Sigmoid colon (tissue), 4 donors: Measurements from ENCODE around the gene SIK2.

Source experiments
- POLR2A ChIP-seq, 2 donors: fragments of 450-650 bp; IDR thresholded peaks; one replicate each; pipeline ENCODE4 v1.6.1; 2016; ENCODE audit warnings: antibody characterized with exemption in 2 of 2, mild to moderate bottlenecking in 2 of 2, moderate library complexity in 2 of 2
- POLR2AphosphoS5 ChIP-seq, 4 donors: sonication (generic); formaldehyde crosslinking; IDR thresholded peaks; one replicate each; pipeline ENCODE4 v1.6.1; 2017; ENCODE audit warnings: antibody characterized with exemption in 4 of 4
- TF ChIP-seq, protein P1 (sequence below), 4 experiments: fragments of 450-650 bp in 3 of 4; fragments of 200-600 bp in 1 of 4; IDR thresholded peaks; one replicate each; pipeline ENCODE4 v1.5.1; 2016 to 2019; ENCODE audit warnings: antibody characterized with exemption in 4 of 4, mild to moderate bottlenecking in 3 of 4, moderate library complexity in 2 of 4

DNA sequence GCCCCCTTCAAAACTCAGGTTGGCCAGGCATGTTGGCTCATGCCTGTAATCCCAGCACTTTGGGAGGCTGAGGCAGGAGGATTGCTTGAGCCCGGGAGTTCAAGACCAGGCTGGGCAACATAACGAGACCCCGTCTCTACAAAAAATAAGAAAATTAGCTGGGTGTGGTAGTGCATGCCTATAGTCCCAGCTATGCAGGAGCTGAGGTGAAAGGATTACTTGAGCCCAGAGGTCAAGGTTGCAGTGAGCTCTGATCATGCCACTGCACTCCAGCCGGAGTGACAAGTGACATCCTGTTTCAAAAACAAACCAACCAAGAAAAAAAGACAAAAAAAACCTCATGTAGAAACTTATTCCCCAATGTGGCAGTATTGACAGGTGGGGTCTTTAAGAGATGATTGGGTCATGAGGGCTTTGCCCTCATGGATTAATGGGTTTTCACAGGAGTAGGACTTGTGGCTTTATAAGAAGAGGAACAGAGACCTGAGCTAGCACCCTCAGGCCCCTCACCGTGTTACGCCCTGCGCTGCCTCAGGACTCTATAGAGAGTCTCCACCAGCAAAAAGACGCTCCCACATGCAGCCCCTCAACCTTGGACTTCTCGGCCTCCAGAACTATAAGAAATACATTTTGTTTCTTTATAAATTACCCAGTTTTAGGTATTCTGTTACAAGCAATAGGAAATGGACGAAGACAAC is 39.4 kb upstream of the SIK2 start:
- TF ChIP-seq, protein P1, sequence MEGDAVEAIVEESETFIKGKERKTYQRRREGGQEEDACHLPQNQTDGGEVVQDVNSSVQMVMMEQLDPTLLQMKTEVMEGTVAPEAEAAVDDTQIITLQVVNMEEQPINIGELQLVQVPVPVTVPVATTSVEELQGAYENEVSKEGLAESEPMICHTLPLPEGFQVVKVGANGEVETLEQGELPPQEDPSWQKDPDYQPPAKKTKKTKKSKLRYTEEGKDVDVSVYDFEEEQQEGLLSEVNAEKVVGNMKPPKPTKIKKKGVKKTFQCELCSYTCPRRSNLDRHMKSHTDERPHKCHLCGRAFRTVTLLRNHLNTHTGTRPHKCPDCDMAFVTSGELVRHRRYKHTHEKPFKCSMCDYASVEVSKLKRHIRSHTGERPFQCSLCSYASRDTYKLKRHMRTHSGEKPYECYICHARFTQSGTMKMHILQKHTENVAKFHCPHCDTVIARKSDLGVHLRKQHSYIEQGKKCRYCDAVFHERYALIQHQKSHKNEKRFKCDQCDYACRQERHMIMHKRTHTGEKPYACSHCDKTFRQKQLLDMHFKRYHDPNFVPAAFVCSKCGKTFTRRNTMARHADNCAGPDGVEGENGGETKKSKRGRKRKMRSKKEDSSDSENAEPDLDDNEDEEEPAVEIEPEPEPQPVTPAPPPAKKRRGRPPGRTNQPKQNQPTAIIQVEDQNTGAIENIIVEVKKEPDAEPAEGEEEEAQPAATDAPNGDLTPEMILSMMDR (IDR thresholded peaks at IDR 0.05) = no peak
- no peak for TF ChIP-seq POLR2AphosphoS5 (IDR thresholded peaks at IDR 0.05)
- TF ChIP-seq POLR2A (IDR thresholded peaks at IDR 0.05) = no peak
